HG03025 (cell line): Measurements from ENCODE around the gene NHLRC2.

Experiments used
- ATAC-seq: cut with Tn5 transposase; IDR thresholded peaks from one replicate; pipeline ENCODE4 v1.9.1; 2021; ENCODE audit warnings: mild to moderate bottlenecking, moderate library complexity; ENCODE audit not compliant: unreplicated experiment, low FRiP score

The NHLRC2 gene

GRCh38 chr10:113857210-113857609 lies 2.7 kb downstream of the NHLRC2 start:
- ATAC-seq, result no peak

- ATAC-seq, result no peak
These were observed 4.1 kb downstream of the NHLRC2 start for GRCh38 chr10:113858541-113858940.

- no peak for ATAC-seq
These were observed 4.8 kb downstream of the NHLRC2 start for GRCh38 chr10:113859261-113859660.

- ATAC-seq, result no peak
These were observed 11.4 kb downstream of the NHLRC2 start for GRCh38 chr10:113865901-113866300.

GRCh38 chr10:113866551-113867394 lies 12.3 kb downstream of the NHLRC2 start:
- no peak for ATAC-seq

- no peak for ATAC-seq
These were observed 13.4 kb downstream of the NHLRC2 start for GRCh38 chr10:113867904-113868303.

- ATAC-seq, result no peak
These were observed 15.3 kb downstream of the NHLRC2 start for GRCh38 chr10:113869789-113870188.

- no peak for ATAC-seq
These were observed 17.9 kb downstream of the NHLRC2 start for GRCh38 chr10:113872139-113873030.

- no peak for ATAC-seq
These were observed 20.8 kb downstream of the NHLRC2 start for GRCh38 chr10:113875212-113875611.

GRCh38 chr10:113876461-113876860 lies 22.0 kb downstream of the NHLRC2 start:
- no peak for ATAC-seq

- peak; percentile 67 for ATAC-seq
These were observed 25.2 kb downstream of the NHLRC2 start for GRCh38 chr10:113879691-113880090.

- no peak for ATAC-seq
These were observed 25.8 kb downstream of the NHLRC2 start for GRCh38 chr10:113880236-113880635.

GRCh38 chr10:113882240-113882639 lies 27.8 kb downstream of the NHLRC2 start:
- no peak for ATAC-seq

GRCh38 chr10:113889911-113890310 lies 35.5 kb downstream of the NHLRC2 start:
- no peak for ATAC-seq

GRCh38 chr10:113890769-113891168 lies 36.3 kb downstream of the NHLRC2 start:
- ATAC-seq, result no peak

- ATAC-seq, result no peak
These were observed 37.0 kb downstream of the NHLRC2 start for GRCh38 chr10:113891476-113891875.

GRCh38 chr10:113893570-113893969 lies 39.1 kb downstream of the NHLRC2 start:
- ATAC-seq, result no peak

GRCh38 chr10:113894581-113894980 lies 40.1 kb downstream of the NHLRC2 start:
- ATAC-seq, result no peak

GRCh38 chr10:113895018-113895417 lies 40.6 kb downstream of the NHLRC2 start:
- ATAC-seq, result no peak

GRCh38 chr10:113897693-113898618 lies 43.5 kb downstream of the NHLRC2 start:
- no peak for ATAC-seq
